HCT116 (cell line): Measurements from ENCODE around the gene TLR5. TPM values are rescaled to one million over a fixed set of nuclear protein-coding genes. Genes with fewer than 3 reads are reported as not detected.

Source experiments
- ATAC-seq: fragments of 200-7000 bp; cut with Tn5 transposase; 2 replicates; pipeline ENCODE4 v1.9.1; 2020; ENCODE audit warnings: mild to moderate bottlenecking, moderate library complexity
- BruUV-seq: library from RNA; stranded (reverse); fragments of 400-500 nt; replicated peaks from 2 replicates; lab custom pipeline; 2021; lab: Mats Ljungman, UMichigan
- CTCF ChIA-PET: fragments of 300-600 bp; sonication (Branson Sonifier 250); formaldehyde crosslinking; loops from one replicate; lab custom pipeline; 2021; ENCODE audit warnings: antibody characterized with exemption; lab: Charles Lee
- POLR2A ChIA-PET: fragments of 300-600, 350-600 bp; sonication (Branson Sonifier 250); formaldehyde crosslinking; loops from one replicate; lab custom pipeline; 2021; ENCODE audit warnings: antibody characterized with exemption; lab: Charles Lee
- RAD21 ChIA-PET, 2 experiments: fragments of 300-600 bp; sonication (Branson Sonifier 250); formaldehyde crosslinking; loops; one replicate each; lab custom pipeline; 2023; ENCODE audit warnings: low total read pairs in 2 of 2; ENCODE audit not compliant: uncharacterized antibody in 2 of 2, unreplicated experiment in 2 of 2, low non-redundant PET in 1 of 2; lab: Charles Lee
- DNase-seq: peaks from one replicate; pipeline ENCODE4 v3.0.0-alpha.2; 2010; ENCODE audit warnings: low read depth, low spot score
- H2AFZ ChIP-seq: fragments of 200-600 bp; shearing (Covaris generic), sonication (generic); 2 replicates; pipeline ENCODE4 v1.6.1; 2017; ENCODE audit warnings: low read depth, mixed run types, mixed read lengths, antibody characterized with exemption, low read length; ENCODE audit not compliant: poor library complexity, severe bottlenecking
- H3K27ac ChIP-seq: 2 replicates; pipeline ENCODE4 v1.5.1; 2012; ENCODE audit warnings: low read depth, low read length
- H3K27me3 ChIP-seq: fragments of 200-600 bp; sonication (generic); 2 replicates; pipeline ENCODE4 v1.6.1; 2016; ENCODE audit warnings: mixed run types, low read length, mixed read lengths; ENCODE audit not compliant: insufficient read depth
- H3K36me3 ChIP-seq, 2 experiments: fragments of 200-500 bp in 1 of 2; fragments of 200-600 bp in 1 of 2; sonication (Bioruptor generic) in 1 of 2; sonication (generic) in 1 of 2; 2 replicates each; pipeline versions ENCODE4 v1.5.1 to v1.6.1; 2014 to 2016; ENCODE audit warnings: low read length in 2 of 2, inconsistent platforms in 1 of 2, mixed read lengths in 1 of 2, mixed run types in 1 of 2; ENCODE audit not compliant: insufficient read depth in 2 of 2, control insufficient read depth in 1 of 2
- H3K4me1 ChIP-seq, 2 experiments: fragments of 200-600 bp in 1 of 2; sonication (generic) in 1 of 2; 2 replicates each; pipeline versions ENCODE4 v1.5.1 to v1.6.1; 2012 to 2017; ENCODE audit warnings: low read length in 2 of 2, inconsistent platforms in 1 of 2, mild to moderate bottlenecking in 1 of 2, mixed read lengths in 1 of 2, mixed run types in 1 of 2, moderate library complexity in 1 of 2; ENCODE audit not compliant: insufficient read depth in 2 of 2, control insufficient read depth in 1 of 2
- H3K4me2 ChIP-seq: fragments of 200-600 bp; sonication (generic); 2 replicates; pipeline ENCODE4 v1.6.1; 2017; ENCODE audit warnings: mixed run types, low read length, mixed read lengths
- H3K4me3 ChIP-seq, 2 experiments: fragments of 200-600 bp in 1 of 2; sonication (generic) in 1 of 2; replicated peaks in 1 of 2; 2 replicates each; pipeline ENCODE4 v1.5.1; 2011 to 2016; ENCODE audit warnings: low read length in 2 of 2, control low read depth in 1 of 2, low read depth in 1 of 2, mild to moderate bottlenecking in 1 of 2, mixed read lengths in 1 of 2, mixed run types in 1 of 2
- H3K79me2 ChIP-seq: fragments of 200-600 bp; sonication (generic); 2 replicates; pipeline ENCODE4 v1.6.1; 2017; ENCODE audit warnings: mild to moderate bottlenecking, mixed run types, low read length, moderate library complexity, mixed read lengths; ENCODE audit not compliant: insufficient read depth
- H3K9ac ChIP-seq: fragments of 200-600 bp; sonication (generic); 2 replicates; pipeline ENCODE4 v1.6.1; 2016; ENCODE audit warnings: low read length, mixed read lengths
- H3K9me2 ChIP-seq: fragments of 200-600 bp; sonication (generic), shearing (Covaris generic); 2 replicates; pipeline ENCODE4 v1.6.1; 2017; ENCODE audit warnings: mixed run types, mild to moderate bottlenecking, moderate library complexity; ENCODE audit not compliant: insufficient read depth
- H3K9me3 ChIP-seq, 2 experiments: fragments of 200-500 bp in 1 of 2; fragments of 200-600 bp in 1 of 2; sonication (Bioruptor generic) in 1 of 2; sonication (generic) in 1 of 2; 2 replicates each; pipeline ENCODE4 v1.6.1; 2014 to 2017; ENCODE audit warnings: low read length in 2 of 2, mixed read lengths in 2 of 2, inconsistent platforms in 1 of 2, low read depth in 1 of 2, mild to moderate bottlenecking in 1 of 2, mixed run types in 1 of 2, moderate library complexity in 1 of 2; ENCODE audit not compliant: control insufficient read depth in 1 of 2, insufficient read depth in 1 of 2
- H4K20me1 ChIP-seq: fragments of 200-600 bp; sonication (generic), shearing (Covaris generic); 2 replicates; pipeline ENCODE4 v1.6.1; 2017; ENCODE audit warnings: mixed run types, mild to moderate bottlenecking, moderate library complexity; ENCODE audit not compliant: insufficient read depth
- ATF3 ChIP-seq: IDR thresholded peaks from 2 replicates; pipeline ENCODE4 v1.6.1; 2012
- EGR1 ChIP-seq: IDR thresholded peaks from 2 replicates; pipeline ENCODE4 v1.6.1; 2012; ENCODE audit warnings: low read depth
- ELF1 ChIP-seq: IDR thresholded peaks from 2 replicates; pipeline ENCODE4 v1.6.1; 2012; ENCODE audit warnings: low read depth, borderline replicate concordance
- FOSL1 ChIP-seq: IDR thresholded peaks from 2 replicates; pipeline ENCODE4 v1.6.1; 2012; ENCODE audit warnings: low read depth
- JUND ChIP-seq: IDR thresholded peaks from 2 replicates; pipeline ENCODE4 v1.6.1; 2012
- POLR2A ChIP-seq: IDR thresholded peaks from 2 replicates; pipeline ENCODE4 v1.7.0; 2011; ENCODE audit warnings: borderline replicate concordance; ENCODE audit not compliant: insufficient read depth, insufficient read length; ENCODE audit errors: extremely low read depth
- RAD21 ChIP-seq: IDR thresholded peaks from 2 replicates; pipeline ENCODE4 v1.6.1; 2012; ENCODE audit warnings: low read depth, mild to moderate bottlenecking
- SIN3A ChIP-seq: IDR thresholded peaks from 2 replicates; pipeline ENCODE4 v1.6.1; 2012; ENCODE audit warnings: low read depth
- SP1 ChIP-seq: IDR thresholded peaks from 2 replicates; pipeline ENCODE4 v1.6.1; 2012; ENCODE audit warnings: low read depth
- SRF ChIP-seq: IDR thresholded peaks from 2 replicates; pipeline ENCODE4 v1.6.1; 2012; ENCODE audit warnings: low read depth
- YY1 ChIP-seq: IDR thresholded peaks from 2 replicates; pipeline ENCODE4 v1.6.1; 2011; ENCODE audit warnings: low read length, low read depth, moderate library complexity, mild to moderate bottlenecking; ENCODE audit not compliant: insufficient replicate concordance; ENCODE audit errors: extremely low read depth
- ZNF274 ChIP-seq: fragments of 200-500 bp; sonication (Bioruptor generic); IDR thresholded peaks from 2 replicates; pipeline ENCODE4 v1.6.1; 2014; ENCODE audit warnings: mild to moderate bottlenecking, low read depth, low read length, inconsistent platforms
- intact Hi-C: fragments of 100-400 bp; cut with micrococcal nuclease; formaldehyde crosslinking; loops from 2 replicates; pipeline ENCODE4 v1.10.0; 2022
- total RNA-seq: library from RNA; stranded (reverse); gene quantifications from one replicate; pipeline ENCODE4 v1.2.1, GENCODE V29; 2021; ENCODE audit not compliant: unreplicated experiment
- TF ChIP-seq, protein P1 (sequence below): IDR thresholded peaks from 2 replicates; pipeline ENCODE4 v1.6.1; 2011; ENCODE audit warnings: mild to moderate bottlenecking, low read length, moderate library complexity; ENCODE audit not compliant: insufficient replicate concordance; ENCODE audit errors: extremely low read depth
- TF ChIP-seq, protein P2 (sequence below): IDR thresholded peaks from 2 replicates; pipeline ENCODE4 v1.6.1; 2012

Gene TLR5
- total RNA-seq, 1 experiment from 2014 or later: 1.2 TPM

DNA sequence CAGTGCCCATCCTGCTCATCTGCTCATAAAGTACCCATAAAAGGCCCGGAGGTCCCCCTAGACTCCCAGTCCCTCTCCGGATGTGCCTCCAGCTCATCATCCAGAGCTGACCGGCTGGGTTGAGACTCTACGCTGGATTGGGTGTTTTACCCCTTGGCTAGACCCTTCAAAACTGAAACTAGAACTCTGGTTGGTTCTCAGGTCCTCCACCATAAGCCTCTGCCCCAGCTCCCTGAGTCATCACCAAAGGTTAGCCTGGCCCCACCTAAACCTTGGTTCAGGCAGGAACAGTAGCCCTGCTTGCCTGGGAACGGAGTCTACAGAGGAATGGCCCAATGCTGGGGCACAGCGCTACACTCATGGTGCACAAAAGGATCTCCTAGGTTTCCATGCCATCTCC lies 75.1 kb downstream of the TLR5 start:
- intact Hi-C loops: no loop called here
- Histone ChIP-seq H3K4me2 (no peak overlapping the region), H3K9me3 (no peaks in the 10 kb centered on the region), H3K79me2 (no peaks in the 10 kb centered on the region), H3K4me3 (no peak overlapping the region), H3K9me2 (0 out of 2 replicates have a peak, but pooled peaks cover 3% of the 10 kb centered on the region), H3K36me3 (no peaks in the 10 kb centered on the region), H3K4me1 (no peaks in the 10 kb centered on the region; a peak in 1 of 4 replicates), H2AFZ (no peak overlapping the region), H4K20me1 (no peaks in the 10 kb centered on the region), H3K27ac (no peak overlapping the region), H3K27me3 (0 out of 2 replicates have a peak, but pooled peaks cover 2% of the 10 kb centered on the region), H3K9ac (no peak overlapping the region)
- POLR2A ChIA-PET: no interaction called here
- DNase-seq (no peak), ATAC-seq (no peak; the same call in 1 of the 2 replicates)
- CTCF ChIA-PET: no interaction called here
- RAD21 ChIA-PET: no interaction called here
- TF ChIP-seq FOSL1: no peak
- no peak for TF ChIP-seq YY1
- TF ChIP-seq SP1: no peak
- no peak for TF ChIP-seq ZNF274
- no peak for TF ChIP-seq SRF
- no peak for TF ChIP-seq POLR2A
- TF ChIP-seq, protein P1, sequence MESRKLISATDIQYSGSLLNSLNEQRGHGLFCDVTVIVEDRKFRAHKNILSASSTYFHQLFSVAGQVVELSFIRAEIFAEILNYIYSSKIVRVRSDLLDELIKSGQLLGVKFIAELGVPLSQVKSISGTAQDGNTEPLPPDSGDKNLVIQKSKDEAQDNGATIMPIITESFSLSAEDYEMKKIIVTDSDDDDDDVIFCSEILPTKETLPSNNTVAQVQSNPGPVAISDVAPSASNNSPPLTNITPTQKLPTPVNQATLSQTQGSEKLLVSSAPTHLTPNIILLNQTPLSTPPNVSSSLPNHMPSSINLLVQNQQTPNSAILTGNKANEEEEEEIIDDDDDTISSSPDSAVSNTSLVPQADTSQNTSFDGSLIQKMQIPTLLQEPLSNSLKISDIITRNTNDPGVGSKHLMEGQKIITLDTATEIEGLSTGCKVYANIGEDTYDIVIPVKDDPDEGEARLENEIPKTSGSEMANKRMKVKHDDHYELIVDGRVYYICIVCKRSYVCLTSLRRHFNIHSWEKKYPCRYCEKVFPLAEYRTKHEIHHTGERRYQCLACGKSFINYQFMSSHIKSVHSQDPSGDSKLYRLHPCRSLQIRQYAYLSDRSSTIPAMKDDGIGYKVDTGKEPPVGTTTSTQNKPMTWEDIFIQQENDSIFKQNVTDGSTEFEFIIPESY: no peak
- TF ChIP-seq EGR1: no peak
- TF ChIP-seq RAD21: no peak
- no peak for TF ChIP-seq JUND
- no peak for TF ChIP-seq ATF3
- TF ChIP-seq, protein P2, sequence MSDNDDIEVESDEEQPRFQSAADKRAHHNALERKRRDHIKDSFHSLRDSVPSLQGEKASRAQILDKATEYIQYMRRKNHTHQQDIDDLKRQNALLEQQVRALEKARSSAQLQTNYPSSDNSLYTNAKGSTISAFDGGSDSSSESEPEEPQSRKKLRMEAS: no peak
- TF ChIP-seq ELF1: no peak
- no peak for TF ChIP-seq SIN3A
- no TSS peak for BruUV-seq
